Measurements from ENCODE around the gene TRPM5. TPM values are rescaled to one million over a fixed set of nuclear protein-coding genes. Genes with fewer than 3 reads are reported as not detected.

TRPM5 gene
- total and polyA plus RNA-seq, 2 of the 8 experiments (the other 6 are each of a cell fraction or from before 2014, with no cell fraction given), result 0.02 TPM; not detected in 1

DNA sequence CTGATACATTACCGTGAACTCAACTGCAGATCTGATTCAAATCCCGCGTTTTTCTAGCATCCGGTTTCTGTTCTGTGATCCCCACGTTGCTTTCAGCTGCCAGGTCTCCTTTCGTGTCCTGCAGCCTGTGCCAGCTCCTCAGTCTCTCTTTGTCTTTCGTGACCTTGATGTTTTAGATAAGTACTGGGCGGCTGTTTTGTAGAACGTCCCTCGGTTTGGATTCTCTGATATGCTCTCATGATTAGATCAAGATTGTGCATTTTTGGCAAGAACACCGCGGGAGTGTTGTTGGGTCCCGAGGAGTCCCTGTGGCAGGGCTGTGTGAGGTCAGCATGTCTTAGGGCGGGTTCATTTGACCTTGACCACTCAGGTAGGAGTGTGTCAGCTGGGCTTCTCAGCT, 39.1 kb upstream of the TRPM5 start:
- Histone ChIP-seq H3K4ac (replicated peaks; ENCODE audit: insufficient read length, low read depth, low read length) (no peak overlapping the region), H3K9ac (replicated peaks in 1 of 4; ENCODE audit: extremely low read depth in 1 of 4, low read depth in 3 of 4, low read length in 3 of 4) (no peak overlapping the region), H2AFZ (ENCODE audit: low read length) (no peak overlapping the region), H2BK5ac (ENCODE audit: low read depth, low read length) (no peak overlapping the region), H3K9me3 (ENCODE audit: insufficient read depth in 2 of 2, low read depth in 1 of 2, low read length in 1 of 2) (peaks cover 12 to 16% of the 10 kb centered on the region in 2 experiments), H3K23me2 (ENCODE audit: low read depth, low read length) (no peaks in the 10 kb centered on the region), H3K23ac (ENCODE audit: insufficient read length) (no peak overlapping the region), H3K79me2 (ENCODE audit: control insufficient read depth in 1 of 2, insufficient read depth in 2 of 2, low read length in 2 of 2) (no peaks in the 10 kb centered on the region), H3K27me3 (replicated peaks in 1 of 4; ENCODE audit: control insufficient read depth in 3 of 4, extremely low read depth in 1 of 4, insufficient read depth in 3 of 4, low read length in 3 of 4) (peaks cover 4 to 29% (median 20%) of the 10 kb centered on the region in 4 experiments), H4K20me1 (replicated peaks in 1 of 2; ENCODE audit: control insufficient read depth in 1 of 2, insufficient read depth in 2 of 2, low read length in 2 of 2) (no peaks in the 10 kb centered on the region), H3K36me3 (ENCODE audit: control insufficient read depth in 2 of 4, insufficient read depth in 4 of 4, low read length in 3 of 4) (no peaks in the 10 kb centered on the region), H3K14ac (ENCODE audit: insufficient read length) (no peak overlapping the region), H3K56ac (replicated peaks; ENCODE audit: insufficient read length, low read depth, low read length) (no peak overlapping the region), H4K8ac (ENCODE audit: extremely low read depth, insufficient read depth, low read length) (no peak overlapping the region), H3K4me1 (replicated peaks in 1 of 4; ENCODE audit: control insufficient read depth in 3 of 4, insufficient read depth in 4 of 4, low read length in 3 of 4) (no peaks in the 10 kb centered on the region), H2BK12ac (ENCODE audit: low read depth, low read length) (no peak overlapping the region), H4K91ac (replicated peaks; ENCODE audit: insufficient read length, low read length) (no peak overlapping the region), H2BK20ac (ENCODE audit: low read length) (no peak overlapping the region), H3K79me1 (ENCODE audit: low read depth, low read length) (no peaks in the 10 kb centered on the region), H4K5ac (ENCODE audit: insufficient read length, low read depth, low read length) (no peak overlapping the region), H2BK120ac (replicated peaks; ENCODE audit: low read depth, low read length) (no peak overlapping the region), H3K4me3 (ENCODE audit: extremely low read depth in 1 of 4, insufficient read depth in 2 of 4, low read depth in 3 of 4, low read length in 4 of 4) (no peak overlapping the region), H2AK5ac (ENCODE audit: low read depth, low read length) (no peak overlapping the region), H3K18ac (ENCODE audit: extremely low read depth, low read length) (no peak overlapping the region), H3K27ac (ENCODE audit: low read depth, low read length) (no peak overlapping the region), H3K4me2 (ENCODE audit: insufficient read depth in 1 of 2, low read depth in 2 of 2, low read length in 2 of 2) (no peak overlapping the region), H2BK15ac (ENCODE audit: low read length) (no peak overlapping the region)
- FAIRE-seq (no peak), DNase-seq (ENCODE audit: low read depth in 1 of 2, low spot score in 2 of 2) (no peak)
- ChIA-PET CTCF (ENCODE audit: partially characterized antibody) (interaction anchor here (1.0 to 1.1 kb wide), 2 partner anchors 35 to 47 kb away, joined by 3 read pairs; no protein-coding TSS in a partner anchor), POLR2A (ENCODE audit: partially characterized antibody) (no interaction called here)
- TF ChIP-seq SIRT6 (IDR thresholded peaks at IDR 0.05; ENCODE audit: low read length), result no peak
- no peak for TF ChIP-seq JUN (IDR thresholded peaks at IDR 0.05; ENCODE audit: low read depth, low read length)
- WGBS, 2 experiments (ENCODE audit: extremely low coverage in 1 of 2, insufficient coverage in 1 of 2, insufficient read length in 1 of 2, insufficient replicate concordance in 2 of 2, low coverage in 1 of 2, low lambda C conversion rate in 2 of 2, missing lambda C conversion rate in 1 of 2), result 85% methylated on average over 14 of the region's 14 CpGs; no CpG with 5 or more reads in 1 of the 2 experiments

Measured in H1 (cell line).